ENCODE data around the gene KRT5.
"Not testable (repeated sequence)": the region's sequence is repeated elsewhere in the genome, so short reads cannot be mapped to it uniquely, and the experiment has no call there.

Gene KRT5

GRCh38 chr12:52497975-52498374 lies 22.2 kb downstream of the KRT5 start:
- DNase-seq (ENCODE audit: low read depth in 2 of 3, low spot score in 2 of 3), result no peak

GRCh38 chr12:52496590-52497071 lies 23.6 kb downstream of the KRT5 start:
- DNase-seq (ENCODE audit: low read depth in 2 of 3, low spot score in 2 of 3), result no peak

GRCh38 chr12:52496054-52496453 lies 24.1 kb downstream of the KRT5 start:
- DNase-seq (ENCODE audit: low read depth in 2 of 3, low spot score in 2 of 3), result no peak

DNA sequence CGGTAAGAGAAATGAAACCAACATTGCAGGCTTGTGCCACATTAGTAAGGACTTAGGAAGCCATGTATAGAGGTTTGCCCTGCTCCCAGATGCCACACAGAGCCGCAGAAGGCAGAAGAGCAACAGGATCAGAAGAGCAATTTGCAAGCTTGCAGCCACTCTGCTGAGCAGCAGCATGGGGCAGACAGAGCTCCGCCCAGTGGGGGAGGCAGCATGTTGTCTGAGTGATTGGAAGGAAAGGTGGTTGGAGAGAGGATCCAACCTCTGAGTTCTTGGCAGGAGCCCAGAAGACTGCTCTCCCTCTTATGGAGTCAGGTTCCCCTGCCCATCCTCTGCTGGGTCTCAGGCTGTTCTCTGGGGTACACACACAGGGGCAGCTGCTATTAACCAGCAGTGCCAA lies 24.8 kb downstream of the KRT5 start:
- DNase-seq (ENCODE audit: low read depth in 2 of 3, low spot score in 2 of 3), result no peak

- DNase-seq (ENCODE audit: low read depth in 2 of 3, low spot score in 2 of 3), result no peak
Measured at GRCh38 chr12:52494518-52494917, 25.7 kb downstream of the KRT5 start.

DNA sequence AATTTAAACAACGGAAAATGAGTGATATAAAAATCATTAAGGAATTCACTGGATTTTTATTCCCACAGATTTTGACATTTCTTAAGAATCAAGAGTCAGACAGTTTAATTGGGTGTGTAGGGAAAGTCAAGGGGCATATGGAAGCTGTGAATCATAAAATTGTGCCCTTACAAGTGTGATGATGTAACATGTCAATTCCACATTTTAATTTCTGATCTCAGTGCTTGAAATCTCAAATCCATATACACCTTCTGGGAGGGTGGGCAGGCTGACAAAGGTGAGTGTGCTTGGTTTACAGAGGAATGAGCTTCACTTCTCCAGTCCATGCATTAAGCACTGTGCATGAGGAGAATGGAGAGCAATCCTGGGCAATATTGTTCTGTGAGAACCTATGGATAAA lies 26.1 kb downstream of the KRT5 start:
- no peak for DNase-seq (ENCODE audit: low read depth in 2 of 3, low spot score in 2 of 3)

GRCh38 chr12:52493172-52493571 lies 27.0 kb downstream of the KRT5 start, which contains the start of gene KRT6A:
Gene KRT6A, minus strand, starts transcription at chr12:52493257. Its CDS starts 69 bp downstream, at chr12:52493188.
- DNase-seq (ENCODE audit: low read depth in 2 of 3, low spot score in 2 of 3), result no peak

- not testable (repeated sequence) for DNase-seq (ENCODE audit: low read depth in 2 of 3, low spot score in 2 of 3)
Measured at GRCh38 chr12:52492405-52492804, 27.8 kb downstream of the KRT5 start.

DNA sequence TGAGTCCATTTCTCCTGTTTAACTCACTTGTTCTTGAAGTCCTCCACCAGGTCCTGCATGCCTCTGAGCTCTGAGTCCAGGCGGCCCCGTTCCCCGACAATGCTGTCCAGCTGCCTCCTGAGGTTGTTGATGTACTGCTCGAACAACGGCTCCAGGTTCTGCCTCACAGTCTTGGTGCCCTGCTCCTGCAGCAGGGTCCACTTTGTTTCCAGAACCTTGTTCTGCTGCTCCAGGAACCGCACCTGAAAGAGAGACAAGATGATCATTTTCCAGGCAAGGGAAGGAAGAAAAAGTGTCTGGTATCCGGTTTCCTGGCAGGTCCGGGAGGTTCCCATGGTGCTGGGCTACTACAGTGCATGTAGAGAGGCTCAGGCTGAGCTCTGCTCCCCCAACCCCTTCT lies 28.7 kb downstream of the KRT5 start:
- not testable (repeated sequence) for DNase-seq (ENCODE audit: low read depth in 2 of 3, low spot score in 2 of 3)

DNA sequence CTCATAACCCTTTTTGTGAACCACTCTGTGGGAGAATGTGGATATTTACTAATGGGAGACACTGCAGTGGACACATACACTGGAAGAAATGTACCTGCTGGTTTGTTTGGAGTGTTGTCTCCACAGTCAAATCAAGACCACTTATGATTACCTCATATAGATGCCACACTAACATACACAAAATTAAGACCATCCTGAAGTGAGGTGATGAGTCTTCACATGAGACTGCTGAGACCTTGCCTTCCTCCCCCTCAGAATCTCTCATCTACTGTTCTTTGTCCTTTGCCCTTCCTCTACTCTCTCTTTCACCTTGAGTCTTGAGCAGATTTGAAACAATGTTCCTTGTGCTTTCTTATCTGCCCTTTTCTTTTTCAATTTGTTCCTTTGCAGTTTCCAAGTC lies 31.5 kb downstream of the KRT5 start:
- no peak for DNase-seq (ENCODE audit: low read depth in 2 of 3, low spot score in 2 of 3)

DNA sequence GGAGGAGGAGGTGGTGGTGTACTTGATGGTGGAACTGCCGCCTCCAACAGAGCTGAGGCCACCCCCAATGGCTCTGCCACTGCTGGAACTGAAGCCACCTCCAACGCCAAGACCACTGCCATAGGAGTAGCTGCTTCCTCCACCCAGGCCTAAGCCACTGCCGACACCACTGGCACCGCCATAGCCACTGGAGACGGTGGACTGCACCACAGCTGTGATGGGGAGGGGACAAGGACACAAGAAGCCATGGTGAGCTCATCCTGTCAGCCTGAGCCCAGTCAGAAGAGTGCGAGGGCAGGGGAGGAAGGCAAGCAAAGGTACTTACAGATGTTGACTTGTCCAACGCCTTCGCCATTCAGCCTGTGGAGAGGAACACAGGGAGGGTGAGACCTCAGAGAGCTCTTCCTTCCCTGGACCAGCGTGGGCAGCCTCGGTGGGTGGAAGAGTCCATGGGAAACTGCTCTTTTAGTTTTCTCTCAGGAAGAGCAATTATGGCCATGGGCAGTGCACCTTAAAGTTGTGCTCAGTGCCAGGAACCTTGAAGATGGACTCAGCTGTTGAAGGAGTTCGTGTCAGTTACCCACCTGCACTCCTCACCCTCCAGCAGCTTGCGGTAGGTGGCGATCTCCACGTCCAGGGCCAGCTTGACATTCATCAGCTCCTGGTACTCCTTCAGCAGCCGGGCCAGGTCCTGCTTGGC lies 32.3 kb downstream of the KRT5 start:
- not testable (repeated sequence) for DNase-seq (ENCODE audit: low read depth in 2 of 3, low spot score in 2 of 3)

GRCh38 chr12:52487211-52487610 lies 33.0 kb downstream of the KRT5 start:
- DNase-seq (ENCODE audit: low read depth in 2 of 3, low spot score in 2 of 3), result no peak

DNA sequence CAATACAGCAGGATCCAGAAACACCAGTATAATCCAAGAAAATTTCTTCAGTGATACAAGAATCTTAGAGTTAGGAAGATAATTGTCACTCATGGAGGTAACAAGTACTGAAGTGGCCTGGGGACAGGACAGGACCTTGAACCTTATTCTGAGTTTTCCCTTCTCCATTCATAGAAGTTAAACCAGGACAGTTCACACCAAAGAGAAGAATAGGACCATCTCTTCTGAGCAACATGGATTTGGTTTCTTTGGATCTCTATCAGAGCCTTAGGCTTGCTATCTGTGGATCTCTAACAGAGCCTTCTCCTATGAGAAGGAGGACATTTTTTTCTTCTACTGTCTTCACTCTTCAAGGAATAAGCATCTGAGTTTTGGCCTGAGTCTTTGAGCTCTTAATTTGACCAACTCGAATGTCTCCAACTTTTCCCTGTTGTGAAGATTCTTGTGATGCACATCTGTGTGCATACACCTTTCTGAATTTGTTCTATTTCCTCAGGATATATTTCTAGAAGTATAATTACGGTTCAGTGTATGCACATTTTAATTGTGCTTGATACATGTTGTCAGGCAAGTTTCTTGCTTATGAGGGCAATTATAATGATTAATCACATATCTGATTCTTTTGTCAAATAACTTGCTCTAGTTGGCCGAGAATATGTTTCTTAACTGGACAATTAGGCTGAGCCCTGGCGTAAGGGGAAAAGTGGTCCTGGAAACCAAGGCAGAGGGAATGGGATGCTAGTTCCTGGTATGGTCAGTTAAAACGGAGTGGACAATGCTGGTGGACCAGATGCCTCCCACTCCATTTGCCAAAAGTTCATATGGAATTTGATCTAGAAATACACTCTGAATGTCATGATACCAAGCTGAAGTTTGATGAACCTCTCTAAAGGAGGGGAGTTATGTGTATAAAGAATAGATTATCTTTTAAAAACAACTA lies 33.8 kb downstream of the KRT5 start:
- no peak for DNase-seq (ENCODE audit: low read depth in 2 of 3, low spot score in 2 of 3)

DNA sequence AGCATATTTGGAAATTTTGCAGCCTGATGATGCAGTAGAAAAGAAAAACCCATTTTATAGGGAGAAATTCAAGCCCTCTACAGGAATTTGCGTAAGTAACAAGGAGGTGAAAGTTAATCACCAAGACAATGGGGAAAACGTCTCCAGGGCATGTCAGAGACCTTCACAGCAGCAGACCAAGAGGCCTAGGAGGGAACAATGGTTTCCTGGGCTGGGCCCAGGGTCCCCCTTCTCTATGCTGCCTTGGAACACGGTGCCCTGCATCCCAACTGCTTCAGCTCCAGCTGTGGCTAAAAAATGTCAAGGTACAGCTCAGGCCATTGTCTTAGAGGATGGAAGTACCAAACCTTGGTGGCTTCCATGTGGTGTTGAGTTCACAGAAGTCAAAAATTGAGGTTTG lies 40.1 kb downstream of the KRT5 start:
- DNase-seq (ENCODE audit: low read depth in 2 of 3, low spot score in 2 of 3), result no peak

- DNase-seq (ENCODE audit: low read depth in 2 of 3, low spot score in 2 of 3), result no peak
Measured at GRCh38 chr12:52477651-52478050, 42.5 kb downstream of the KRT5 start.

- no peak for DNase-seq (ENCODE audit: low read depth in 2 of 3, low spot score in 2 of 3)
Measured at GRCh38 chr12:52474212-52474611, 46.0 kb downstream of the KRT5 start.

GRCh38 chr12:52473768-52474167 lies 46.4 kb downstream of the KRT5 start, which contains the start of gene KRT6C:
Gene KRT6C, minus strand, starts transcription at chr12:52473805. Its CDS starts 68 bp downstream, at chr12:52473737.
- no peak for DNase-seq (ENCODE audit: low read depth in 2 of 3, low spot score in 2 of 3)

DNA sequence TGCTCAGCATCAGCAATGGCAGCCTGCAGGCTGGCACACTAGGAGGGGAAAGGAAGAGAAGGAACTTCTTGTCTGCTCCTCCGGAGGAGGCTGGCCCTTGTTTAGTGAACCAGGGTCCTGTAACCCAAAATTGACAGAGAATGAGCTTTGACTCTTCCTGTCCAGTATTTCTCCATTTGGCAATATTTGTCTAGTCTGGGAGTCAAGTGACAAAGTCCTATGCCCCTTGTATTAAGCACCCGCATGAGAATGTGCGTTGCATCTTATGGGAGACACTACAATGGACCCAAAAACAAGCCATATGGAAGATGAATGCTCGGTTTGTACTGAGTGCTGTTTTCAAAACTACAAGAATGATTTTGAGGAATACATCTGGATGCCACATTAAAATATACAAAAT lies 50.3 kb downstream of the KRT5 start:
- no peak for DNase-seq (ENCODE audit: low read depth in 2 of 3, low spot score in 2 of 3)

DNA sequence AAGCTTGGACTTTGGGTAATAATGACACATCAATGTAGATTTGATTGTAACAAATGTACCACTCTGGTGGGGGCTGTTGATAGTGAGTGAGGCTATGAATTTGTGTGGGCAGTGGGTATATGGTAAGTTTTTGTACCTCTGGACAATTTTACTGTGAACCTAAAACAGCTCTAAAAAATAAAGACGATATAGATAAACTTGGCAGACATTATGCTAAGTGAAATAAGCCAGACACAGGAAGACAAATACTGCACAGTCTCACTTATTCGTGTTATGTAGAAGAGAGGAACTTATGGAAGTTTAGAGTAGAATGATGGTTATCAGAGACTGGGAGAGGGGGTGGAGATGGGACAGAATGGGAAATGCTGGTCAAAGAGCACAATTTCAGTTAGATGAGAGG lies 55.3 kb downstream of the KRT5 start:
- DNase-seq (ENCODE audit: low read depth in 2 of 3, low spot score in 2 of 3), result no peak
